H9 (cell line): ENCODE measurements around the gene XRCC6. TPM values are rescaled to one million over a fixed set of nuclear protein-coding genes. Genes with fewer than 3 reads are reported as not detected.

Experiments
- DNase-seq: peaks from one replicate; pipeline ENCODE4 v3.0.0-alpha.2; 2017
- H2AFZ ChIP-seq: one replicate; pipeline ENCODE4 v1.6.1; 2013; ENCODE audit warnings: mild to moderate bottlenecking, low read length, control low read depth, moderate library complexity
- H2AK5ac ChIP-seq: 2 replicates; pipeline ENCODE4 v1.6.1; 2013; ENCODE audit warnings: low read length, control low read depth, mixed read lengths; ENCODE audit not compliant: insufficient read length
- H2BK120ac ChIP-seq: one replicate; pipeline ENCODE4 v1.6.1; 2013; ENCODE audit warnings: low read depth, mild to moderate bottlenecking, low read length, control low read depth, inconsistent platforms; ENCODE audit not compliant: poor library complexity, severe bottlenecking
- H2BK12ac ChIP-seq: 2 replicates; pipeline ENCODE4 v1.6.1; 2013; ENCODE audit warnings: low read length, control low read depth, mixed read lengths, low read depth; ENCODE audit not compliant: insufficient read length
- H2BK15ac ChIP-seq: 2 replicates; pipeline ENCODE4 v1.6.1; 2013; ENCODE audit warnings: low read depth, low read length, control low read depth
- H2BK20ac ChIP-seq: one replicate; pipeline ENCODE4 v1.6.1; 2013; ENCODE audit warnings: low read depth, mild to moderate bottlenecking, low read length, control low read depth, inconsistent platforms; ENCODE audit not compliant: poor library complexity, severe bottlenecking
- H2BK5ac ChIP-seq: 2 replicates; pipeline ENCODE4 v1.6.1; 2013; ENCODE audit warnings: low read length, control low read depth, mixed read lengths; ENCODE audit not compliant: insufficient read length
- H3K14ac ChIP-seq: 2 replicates; pipeline ENCODE4 v1.6.1; 2013; ENCODE audit warnings: low read length, control low read depth; ENCODE audit not compliant: insufficient read depth
- H3K18ac ChIP-seq: 2 replicates; pipeline ENCODE4 v1.6.1; 2013; ENCODE audit warnings: low read depth, mild to moderate bottlenecking, mixed read lengths, low read length, control low read depth; ENCODE audit not compliant: insufficient read length
- H3K23ac ChIP-seq: 2 replicates; pipeline ENCODE4 v1.6.1; 2013; ENCODE audit warnings: low read length, control low read depth, mixed read lengths, low read depth; ENCODE audit not compliant: insufficient read length
- H3K23me2 ChIP-seq: 2 replicates; pipeline ENCODE4 v1.6.1; 2013; ENCODE audit warnings: low read depth, mild to moderate bottlenecking, mixed read lengths, low read length, control low read depth; ENCODE audit not compliant: insufficient read length, poor library complexity, severe bottlenecking
- H3K27ac ChIP-seq: 2 replicates; pipeline ENCODE4 v1.5.1; 2013; ENCODE audit warnings: low read length, control low read depth, mixed read lengths, low read depth; ENCODE audit not compliant: insufficient read length
- H3K27me3 ChIP-seq: 2 replicates; pipeline ENCODE4 v1.6.1; 2013; ENCODE audit warnings: low read length, control low read depth, inconsistent platforms; ENCODE audit not compliant: insufficient read depth
- H3K4ac ChIP-seq: 2 replicates; pipeline ENCODE4 v1.6.1; 2013; ENCODE audit warnings: low read depth, mild to moderate bottlenecking, control low read depth, inconsistent platforms, low read length, moderate library complexity
- H3K4me1 ChIP-seq: 2 replicates; pipeline ENCODE4 v1.6.1; 2013; ENCODE audit warnings: low read length, control low read depth, inconsistent platforms; ENCODE audit not compliant: insufficient read depth
- H3K4me2 ChIP-seq: 2 replicates; pipeline ENCODE4 v1.6.1; 2013; ENCODE audit warnings: low read length, control low read depth, mixed read lengths; ENCODE audit not compliant: insufficient read length, insufficient read depth
- H3K56ac ChIP-seq: 2 replicates; pipeline ENCODE4 v1.6.1; 2013; ENCODE audit warnings: low read depth, mild to moderate bottlenecking, mixed read lengths, low read length, control low read depth; ENCODE audit not compliant: insufficient read length
- H3K79me1 ChIP-seq: 2 replicates; pipeline ENCODE4 v1.6.1; 2013; ENCODE audit warnings: low read depth, mild to moderate bottlenecking, moderate library complexity, low read length, control low read depth, inconsistent platforms; ENCODE audit not compliant: insufficient read depth, poor library complexity, severe bottlenecking
- H3K79me2 ChIP-seq: 2 replicates; pipeline ENCODE4 v1.6.1; 2013; ENCODE audit warnings: low read length, control low read depth, inconsistent platforms; ENCODE audit not compliant: insufficient read depth
- H3K9ac ChIP-seq: 2 replicates; pipeline ENCODE4 v1.6.1; 2013; ENCODE audit warnings: low read length, control low read depth, mixed read lengths; ENCODE audit not compliant: insufficient read length; ENCODE audit errors: extremely low read depth
- H3K9me3 ChIP-seq: one replicate; pipeline ENCODE4 v1.6.1; 2013; ENCODE audit warnings: low read depth, low read length, inconsistent platforms; ENCODE audit not compliant: control insufficient read depth
- H3T11ph ChIP-seq: one replicate; pipeline ENCODE4 v1.6.1; 2013; ENCODE audit warnings: mild to moderate bottlenecking, low read length, control low read depth, inconsistent platforms
- H4K20me1 ChIP-seq: one replicate; pipeline ENCODE4 v1.6.1; 2013; ENCODE audit not compliant: control insufficient read depth, insufficient read length, insufficient read depth
- H4K5ac ChIP-seq: 2 replicates; pipeline ENCODE4 v1.6.1; 2013; ENCODE audit warnings: low read depth, mild to moderate bottlenecking, mixed read lengths, low read length, control low read depth; ENCODE audit not compliant: insufficient read length
- H4K8ac ChIP-seq: replicated peaks from 2 replicates; pipeline ENCODE4 v1.6.1; 2013; ENCODE audit warnings: low read length, control low read depth, mixed read lengths, low read depth; ENCODE audit not compliant: insufficient read length
- H4K91ac ChIP-seq: 2 replicates; pipeline ENCODE4 v1.6.1; 2013; ENCODE audit warnings: low read depth, mild to moderate bottlenecking, moderate library complexity, mixed read lengths, low read length, control low read depth; ENCODE audit not compliant: insufficient read length
- H3K27ac Mint-ChIP-seq, 3 experiments: 2 replicates in 2 of 3; 3 replicates in 1 of 3; pipeline ENCODE4 v1.8.0; 2020 to 2021; ENCODE audit warnings: mixed read lengths in 3 of 3, mild to moderate bottlenecking in 1 of 3, moderate library complexity in 1 of 3
- H3K27me3 Mint-ChIP-seq: 2 replicates; pipeline ENCODE4 v1.8.0; 2021; ENCODE audit warnings: low read depth, mild to moderate bottlenecking, moderate library complexity, mixed read lengths
- H3K36me3 Mint-ChIP-seq, 3 experiments: 2 replicates in 2 of 3; 3 replicates in 1 of 3; pipeline ENCODE4 v1.8.0; 2020 to 2021; ENCODE audit warnings: low read depth in 3 of 3, mixed read lengths in 3 of 3; ENCODE audit not compliant: insufficient read depth in 1 of 3
- H3K4me1 Mint-ChIP-seq, 2 experiments: 2 replicates each; pipeline ENCODE4 v1.8.0; 2020; ENCODE audit warnings: mixed read lengths in 2 of 2
- H3K4me3 Mint-ChIP-seq, 2 experiments: 2 replicates in 1 of 2; 3 replicates in 1 of 2; pipeline ENCODE4 v1.8.0; 2020 to 2021; ENCODE audit warnings: mild to moderate bottlenecking in 2 of 2, mixed read lengths in 2 of 2, moderate library complexity in 1 of 2
- H3K9me3 Mint-ChIP-seq, 2 experiments: 2 replicates in 1 of 2; 3 replicates in 1 of 2; pipeline ENCODE4 v1.8.0; 2020; ENCODE audit warnings: mild to moderate bottlenecking in 2 of 2, mixed read lengths in 2 of 2, moderate library complexity in 1 of 2
- CTCF ChIP-seq: fragments of 200-600 bp; sonication (generic); conservative IDR thresholded peaks from 3 replicates; pipeline ENCODE4 v1.8.0; 2021; ENCODE audit warnings: antibody characterized with exemption, mild to moderate bottlenecking
- WGBS: extraction: QIAGEN DNeasy Blood & Tissue Kit; methylation state at CpG from one replicate; pipeline ENCODE4 v1.1.7; 2013; ENCODE audit warnings: missing lambda C conversion rate, low lambda C conversion rate, mixed read lengths; ENCODE audit not compliant: insufficient read length; ENCODE audit errors: extremely low coverage; 5-methylcytosine and 5-hydroxymethylcytosine counted together
- total RNA-seq: library from RNA; stranded (reverse); gene quantifications from 2 replicates; pipeline ENCODE4 v1.2.1, GENCODE V29; 2021

The XRCC6 gene
- total RNA-seq, 1 experiment from 2014 or later: 461 TPM

- H3K23me2 ChIP-seq: peaks cover 13% of the 10 kb centered on the region
Measured at GRCh38 chr22:41687901-41688364, 66.8 kb downstream of the XRCC6 start.

More at GRCh38 chr22:41687901-41688364, 66.8 kb downstream of the XRCC6 start:
- DNase-seq: no peak
- no CpG with 5 or more reads among the region's 20 CpGs for WGBS
- no peaks in the 10 kb centered on the region for H4K20me1 ChIP-seq
- H4K8ac ChIP-seq: no peak overlapping the region
- H3K14ac ChIP-seq: 0 out of 2 replicates have a peak overlapping the region, but pooled peaks have one; percentile 71
- no peak overlapping the region for H3K18ac ChIP-seq
- no peak overlapping the region for H2AFZ ChIP-seq
- H3K4me3 Mint-ChIP-seq: peak overlapping the region; percentile 92 to 99
- peak overlapping the region; percentile 98 for H3K4me2 ChIP-seq
- no peak overlapping the region for H2BK5ac ChIP-seq
- no peak overlapping the region for H3K23ac ChIP-seq
- peaks cover 9 to 10% of the 10 kb centered on the region in 2 experiments for H3K4me1 Mint-ChIP-seq
- H4K5ac ChIP-seq: no peak overlapping the region
- no peak overlapping the region for H3K56ac ChIP-seq
- H3K27ac ChIP-seq: no peak overlapping the region
- H3K9me3 ChIP-seq: no peaks in the 10 kb centered on the region
- H2AK5ac ChIP-seq: no peak overlapping the region
- no peak overlapping the region for H3K4ac ChIP-seq
- no peak overlapping the region for H3T11ph ChIP-seq
- H2BK15ac ChIP-seq: no peak overlapping the region
- no peak for TF ChIP-seq CTCF
- H3K27me3 Mint-ChIP-seq: no peaks in the 10 kb centered on the region
- H2BK12ac ChIP-seq: no peak overlapping the region
- no peaks in the 10 kb centered on the region for H3K9me3 Mint-ChIP-seq
- no peaks in the 10 kb centered on the region for H3K27me3 ChIP-seq
- H3K36me3 Mint-ChIP-seq: no peaks in the 10 kb centered on the region; a peak in 2 of 7 replicates
- no peaks in the 10 kb centered on the region for H3K79me1 ChIP-seq
- H3K9ac ChIP-seq: peak overlapping the region; percentile 84
- H3K27ac Mint-ChIP-seq: peak overlapping the region; percentile 64 to 97 (median 93); a peak in 6 of 7 replicates
- H2BK20ac ChIP-seq: no peak overlapping the region
- H3K79me2 ChIP-seq: peaks cover 17% of the 10 kb centered on the region; the same call in 1 of the 2 replicates
- no peak overlapping the region for H4K91ac ChIP-seq
- no peak overlapping the region for H2BK120ac ChIP-seq
- H3K4me1 ChIP-seq: no peaks in the 10 kb centered on the region
